GM21390 (cell line): ENCODE data around the gene KIAA0040.

Experiments
- ATAC-seq: cut with Tn5 transposase; IDR thresholded peaks from one replicate; pipeline ENCODE4 v1.9.1; 2021; ENCODE audit not compliant: unreplicated experiment

Gene KIAA0040

DNA sequence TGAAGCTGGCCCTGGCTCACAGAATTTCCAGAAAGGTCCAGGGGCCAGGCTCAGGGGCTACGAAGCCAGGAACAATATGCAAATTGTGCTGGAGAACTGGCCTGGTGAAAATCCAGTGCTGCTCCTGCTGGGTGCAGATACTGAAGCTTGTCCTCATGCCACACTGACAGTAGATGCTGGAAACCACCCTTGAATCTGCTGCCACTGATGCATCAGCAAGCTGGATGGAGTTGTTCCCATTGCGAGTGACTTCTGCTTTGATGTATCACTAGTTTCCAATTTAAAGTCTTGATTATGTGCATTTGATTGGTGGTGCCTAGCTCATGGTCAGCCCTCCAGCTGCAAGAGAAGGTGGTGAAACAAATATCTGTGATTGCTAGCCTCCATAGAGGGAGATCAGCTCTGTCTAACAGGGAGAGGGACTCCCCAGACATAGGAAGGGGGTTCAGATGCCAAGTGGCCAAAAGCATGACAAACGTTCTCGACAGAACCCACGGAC, 11.0 kb upstream of the KIAA0040 start:
- no peak for ATAC-seq

DNA sequence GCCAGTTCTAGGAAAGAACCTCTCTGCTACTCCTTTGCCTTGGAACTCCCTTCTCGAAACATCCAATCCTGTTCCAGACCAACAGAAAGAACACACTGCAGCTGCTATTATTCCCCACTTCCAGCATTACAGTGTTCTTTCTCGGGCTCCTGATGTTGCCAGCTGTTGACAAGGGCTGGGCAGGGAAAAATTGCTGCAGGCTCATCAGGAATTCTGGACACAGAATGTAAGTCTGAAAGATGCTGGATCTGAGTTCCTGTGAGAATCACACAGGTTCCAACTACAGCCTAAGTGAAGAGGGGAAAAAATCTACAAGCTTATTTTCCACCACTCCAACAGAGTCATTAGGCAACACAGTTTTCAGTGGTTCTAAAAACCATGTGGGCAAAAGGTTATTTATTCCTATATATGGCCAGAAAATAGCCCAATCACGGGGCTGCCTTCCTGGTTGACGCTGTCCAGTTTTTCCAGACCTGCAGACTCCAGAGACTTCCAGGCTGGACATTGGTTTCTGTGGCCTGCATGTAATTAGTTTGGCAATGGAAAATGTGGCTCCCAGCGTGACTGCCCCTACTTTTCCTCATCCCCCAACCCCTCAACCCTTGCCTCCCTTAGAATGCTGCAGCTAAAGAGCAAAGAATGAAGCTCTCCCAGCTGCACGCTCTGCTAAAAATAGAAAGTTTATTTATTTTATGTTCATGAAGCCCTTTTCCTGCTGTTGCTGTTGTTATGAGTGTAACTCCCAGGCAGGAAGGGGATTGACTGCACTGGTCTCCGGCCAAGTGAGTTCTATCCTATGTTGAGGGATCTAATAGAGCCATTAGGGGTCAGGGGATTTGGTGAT, 8.3 kb upstream of the KIAA0040 start:
- no peak for ATAC-seq

DNA sequence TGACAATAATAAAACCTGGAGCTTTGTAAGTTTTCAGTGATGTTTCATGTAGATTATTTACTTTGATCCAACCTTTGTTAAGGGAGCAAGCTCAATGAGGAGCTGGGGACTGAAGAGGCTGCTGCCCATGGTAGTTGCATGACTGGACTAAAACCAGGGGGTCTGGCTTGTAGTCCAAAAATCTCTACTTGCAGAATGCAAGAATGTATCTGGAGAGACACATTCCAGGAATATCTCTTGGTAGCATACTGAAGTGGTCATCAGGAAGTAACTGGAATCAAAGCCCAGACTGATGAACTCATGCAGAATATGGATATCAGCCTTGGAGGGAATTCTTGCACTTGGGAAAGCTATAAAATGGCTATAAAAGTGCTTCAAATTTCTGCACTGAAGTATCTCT, 5.8 kb upstream of the KIAA0040 start:
- no peak for ATAC-seq

DNA sequence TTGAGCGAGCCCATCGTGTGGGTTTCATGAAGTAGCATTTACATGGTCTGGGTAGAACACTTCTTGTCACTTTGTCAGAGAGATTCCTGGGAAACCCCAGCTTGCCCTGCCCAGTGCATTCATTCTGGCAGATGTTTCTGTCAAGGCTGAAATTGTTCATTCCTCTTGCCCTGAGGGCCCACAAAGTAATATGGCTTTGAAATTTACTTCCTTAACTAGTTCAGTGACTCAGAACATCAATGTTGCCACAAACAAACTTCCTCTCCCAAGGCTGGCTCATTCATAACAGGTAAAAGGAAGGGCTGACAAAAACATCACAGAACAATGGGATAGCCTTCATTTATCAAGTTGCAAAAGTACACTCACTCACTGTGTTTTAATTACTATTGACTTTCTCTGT, 5.0 kb upstream of the KIAA0040 start:
- no peak for ATAC-seq

DNA sequence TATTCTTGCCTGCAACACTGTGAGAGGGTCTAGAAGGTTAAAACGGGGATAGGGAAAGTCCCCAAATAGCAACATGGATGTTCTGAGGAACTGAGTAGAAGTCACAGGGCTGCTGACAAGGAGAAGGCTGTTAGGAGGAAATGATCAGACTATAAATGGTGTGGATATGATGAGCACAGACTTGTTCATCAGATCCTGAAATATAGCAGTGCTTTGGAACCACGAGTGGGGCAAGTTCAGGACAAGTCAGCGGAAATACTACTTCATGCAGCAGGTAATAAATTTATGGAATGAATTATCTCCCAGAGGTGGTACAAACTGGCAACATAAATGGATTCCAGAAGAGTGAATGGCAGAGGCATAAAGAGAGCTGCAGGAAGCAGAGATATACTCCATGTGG, 3.2 kb upstream of the KIAA0040 start:
- ATAC-seq = no peak

DNA sequence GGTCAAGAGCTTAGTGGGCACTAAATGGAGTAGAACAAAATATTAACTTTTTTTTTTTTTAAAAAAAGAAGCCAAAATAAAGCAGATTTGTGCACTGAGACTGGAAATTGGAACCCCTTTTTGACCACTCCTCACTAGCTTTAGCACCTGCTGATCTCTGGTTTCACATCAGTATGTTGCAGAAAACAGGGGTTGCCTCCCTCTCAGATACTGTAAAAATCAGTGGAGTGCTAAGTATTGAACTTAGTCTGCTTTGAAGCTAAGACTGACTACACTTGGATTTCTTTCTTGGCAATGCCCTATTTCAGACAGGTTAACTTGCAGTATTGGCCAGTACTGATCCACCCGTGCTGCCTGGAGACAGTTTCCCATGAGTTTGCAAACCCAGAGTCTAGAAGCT, 2.7 kb upstream of the KIAA0040 start:
- ATAC-seq = no peak

DNA sequence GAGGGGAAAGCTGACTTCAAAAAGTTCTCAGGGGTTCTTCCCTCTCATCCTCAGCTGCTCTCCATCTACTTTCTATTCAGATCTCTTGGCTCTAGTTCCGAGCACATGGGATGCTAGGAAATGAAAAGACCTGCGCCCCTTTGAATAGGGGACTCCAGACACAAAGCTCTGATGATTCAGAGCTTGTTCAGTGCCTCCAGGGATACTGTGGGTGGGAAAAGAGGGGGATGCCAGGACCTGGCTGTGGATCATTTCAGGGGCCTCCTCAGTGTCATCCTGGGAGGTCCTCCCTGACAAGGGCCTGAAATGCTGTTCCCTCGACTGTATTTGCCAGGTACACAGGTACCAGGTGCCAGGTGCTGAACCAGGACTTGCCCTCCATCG, 943 bp upstream of the KIAA0040 start:
- ATAC-seq = no peak

DNA sequence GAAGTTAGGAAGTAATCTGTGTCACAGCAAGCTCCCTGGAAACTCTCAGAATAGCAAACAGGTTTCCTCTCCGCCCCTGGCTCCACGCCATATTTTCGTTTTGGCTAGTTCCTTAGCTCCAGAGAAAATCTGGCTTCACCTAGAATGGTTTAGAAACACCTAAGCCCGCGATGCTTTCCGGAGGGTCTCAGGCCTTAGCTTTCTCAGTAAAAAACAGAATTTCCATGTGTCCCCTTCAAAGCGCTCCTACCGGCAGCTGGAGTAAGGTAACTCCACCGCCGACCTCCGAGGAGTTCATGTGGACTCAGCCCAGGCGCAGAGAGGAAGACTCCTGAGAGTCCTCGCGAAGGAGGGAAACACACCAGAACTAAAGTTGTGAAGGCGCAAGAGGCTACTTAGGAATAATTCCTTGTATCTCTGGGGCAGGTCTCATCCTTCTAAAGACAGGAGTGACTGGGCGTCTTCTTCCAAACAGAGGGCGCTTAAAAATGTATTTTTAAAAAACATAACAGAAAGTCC, 406 bp downstream of the KIAA0040 start:
- ATAC-seq = no peak

DNA sequence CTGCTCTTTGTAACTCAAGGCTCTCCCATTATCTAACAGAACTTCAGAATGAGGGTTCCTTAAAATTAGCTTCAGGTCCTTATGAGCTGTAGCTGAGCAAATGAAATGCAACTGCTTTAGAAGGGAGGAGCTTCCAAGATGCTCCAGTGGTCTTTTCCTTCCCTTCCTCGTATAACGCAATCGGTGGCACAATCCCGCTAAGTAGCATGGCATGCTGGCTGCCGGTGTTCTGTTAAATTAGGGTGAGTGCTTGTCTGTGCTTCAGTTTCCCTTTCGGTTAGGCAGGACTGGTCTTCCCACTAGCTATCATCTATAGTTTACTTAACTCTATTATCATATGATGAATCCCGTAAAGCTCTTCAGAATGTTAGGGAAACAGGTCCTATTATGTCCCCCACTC, 917 bp downstream of the KIAA0040 start:
- peak; percentile 27 for ATAC-seq

DNA sequence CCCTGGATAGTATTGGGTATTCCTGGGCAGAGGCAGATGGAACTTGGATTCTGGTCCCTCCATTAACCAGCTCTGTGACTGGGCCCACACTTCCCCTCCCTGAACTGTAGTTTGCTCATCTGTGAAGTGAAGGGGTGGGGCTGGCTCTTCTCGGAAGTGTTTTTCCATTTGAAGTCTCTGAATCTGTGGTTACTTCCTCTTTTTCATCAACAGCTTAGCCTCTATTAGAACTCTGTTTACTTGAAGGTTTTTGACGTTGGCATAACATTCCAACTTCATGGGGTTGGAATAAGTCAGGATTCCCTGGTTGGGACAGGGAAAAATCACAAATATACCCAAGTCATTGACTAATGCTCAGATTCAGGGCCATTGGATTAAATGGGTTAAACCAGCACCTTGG, 3.6 kb downstream of the KIAA0040 start:
- ATAC-seq = peak; percentile 65

DNA sequence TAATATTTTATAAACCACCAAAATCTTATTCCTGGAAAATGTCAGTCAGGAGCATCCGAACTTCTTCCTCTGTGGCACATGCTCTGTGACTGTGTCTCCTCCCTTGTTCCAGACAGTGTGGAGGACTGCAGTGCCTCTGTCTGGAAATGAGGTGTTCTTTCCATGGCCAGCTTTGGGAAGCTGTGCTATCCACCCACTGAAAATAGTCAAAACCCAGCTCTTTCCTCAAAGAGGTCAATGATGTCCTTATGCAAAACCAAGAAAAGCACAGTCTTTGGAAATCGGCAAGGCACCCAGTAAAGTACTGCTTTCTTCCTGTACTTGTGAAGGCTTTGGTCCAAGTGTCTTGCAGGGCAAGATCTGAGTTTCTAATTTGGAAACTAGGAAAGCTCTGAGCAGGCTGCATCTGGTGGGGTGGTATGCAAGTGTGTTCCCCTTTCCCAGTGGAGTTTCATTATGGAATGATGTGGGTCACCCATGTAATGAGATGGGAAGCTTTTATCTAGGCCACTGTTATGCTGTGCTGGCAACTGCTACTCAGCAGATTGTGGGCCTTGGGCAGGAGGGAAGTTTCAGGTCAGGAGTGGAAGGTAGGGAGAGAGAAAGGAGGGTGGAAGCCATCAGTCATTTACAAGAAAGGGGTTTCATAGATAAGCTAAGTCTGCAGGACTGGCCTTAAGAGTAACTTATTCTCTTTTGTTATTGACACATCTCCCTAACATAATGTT, 6.0 kb downstream of the KIAA0040 start:
- ATAC-seq = no peak

DNA sequence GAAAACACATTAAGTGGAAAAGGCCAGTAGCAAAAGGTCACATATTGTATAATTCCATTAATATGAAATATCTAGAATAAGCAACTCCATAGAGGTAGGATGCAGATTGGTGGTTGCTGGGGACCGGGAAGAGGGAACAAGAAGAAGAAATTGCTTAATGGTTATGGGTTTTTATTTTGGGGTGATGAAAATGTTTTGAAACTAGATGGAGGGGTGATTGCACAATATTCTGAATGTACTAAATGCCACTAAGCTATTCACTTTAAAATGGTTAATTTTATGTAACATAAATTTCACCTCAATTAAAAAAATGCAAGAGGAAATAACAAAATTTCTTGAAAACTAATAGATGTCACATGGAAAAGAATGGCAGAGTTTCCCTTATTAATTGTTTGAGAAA, 6.7 kb downstream of the KIAA0040 start:
- ATAC-seq = no peak

DNA sequence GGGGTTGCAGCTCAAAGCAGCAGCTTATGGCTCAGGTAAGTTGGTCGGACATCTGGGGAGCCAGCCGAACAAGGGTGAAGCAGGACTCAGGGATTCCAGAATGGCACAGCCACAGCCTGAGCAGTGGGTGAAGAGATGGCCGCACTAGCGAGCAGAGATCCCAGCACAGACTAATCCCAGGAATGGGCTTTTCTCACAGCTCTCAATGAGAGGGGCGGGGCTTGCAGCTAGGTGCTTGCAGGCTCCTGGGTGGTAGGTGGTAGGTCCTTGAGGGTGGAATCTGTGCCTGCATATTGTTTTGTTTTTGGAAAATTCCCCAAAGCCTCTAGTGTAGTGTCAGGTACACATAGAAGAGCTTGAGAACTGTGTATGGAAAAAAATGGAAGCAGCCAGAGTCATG, 9.0 kb downstream of the KIAA0040 start:
- ATAC-seq = no peak

DNA sequence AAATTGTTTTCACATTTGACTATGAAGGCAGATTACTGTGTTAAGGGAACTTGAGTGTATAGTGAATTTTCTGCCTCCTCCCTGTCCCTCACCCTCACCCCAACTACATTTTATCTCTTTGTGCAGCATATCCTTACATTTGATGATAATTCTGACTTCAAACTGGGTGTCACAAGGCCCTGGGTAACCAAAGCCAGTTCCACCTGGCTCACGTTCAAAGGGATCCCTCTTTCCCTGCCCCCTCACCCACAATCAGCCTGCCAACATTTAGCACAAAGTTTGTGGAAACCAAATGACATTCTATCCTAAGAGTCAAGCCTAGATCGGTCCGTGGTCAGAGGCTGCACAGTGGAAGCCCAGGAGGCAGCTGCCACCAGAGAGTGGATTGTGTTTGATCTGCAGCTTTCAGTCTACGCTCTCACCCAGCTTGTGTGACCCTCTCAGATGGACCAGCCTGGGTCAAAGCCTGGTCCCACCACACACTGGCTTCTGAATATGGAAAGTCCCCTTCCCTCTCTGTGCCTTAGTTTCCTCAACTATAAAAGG, 10.3 kb downstream of the KIAA0040 start:
- no peak for ATAC-seq

DNA sequence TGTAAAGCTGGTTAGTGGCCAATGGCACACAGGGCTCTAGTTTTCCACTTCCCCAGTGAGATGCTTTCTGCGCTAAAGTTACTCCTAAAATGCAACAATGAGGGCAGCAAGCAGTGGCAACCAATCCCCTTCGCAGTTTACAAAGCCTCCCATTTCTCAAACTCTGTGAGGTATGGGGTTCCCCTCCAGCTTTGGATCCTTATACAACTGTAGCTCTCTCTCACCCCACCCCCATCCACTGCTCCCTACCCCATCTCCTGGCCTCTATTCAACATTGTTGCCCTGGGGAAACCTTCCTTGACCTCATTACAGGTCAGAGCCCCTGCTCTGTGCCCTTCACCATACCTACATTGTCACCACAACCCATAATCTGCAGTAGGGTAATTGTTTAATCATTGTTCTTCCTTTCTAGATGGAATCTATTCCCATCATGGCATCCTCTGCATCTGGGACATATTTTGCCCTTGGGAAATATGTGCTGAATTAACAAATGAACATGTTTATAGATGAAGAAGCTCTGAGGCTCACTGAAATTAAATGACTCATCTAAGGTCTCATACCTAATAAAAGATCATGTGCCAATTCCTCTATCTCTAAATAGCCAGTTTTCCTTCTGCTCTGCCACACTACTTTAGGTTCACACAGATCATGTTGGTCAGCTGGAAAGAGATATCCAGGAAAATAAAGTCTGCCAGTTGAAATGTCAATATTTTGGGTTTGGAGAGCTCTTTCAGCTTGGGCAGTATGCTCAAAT, 12.6 kb downstream of the KIAA0040 start:
- no peak for ATAC-seq

DNA sequence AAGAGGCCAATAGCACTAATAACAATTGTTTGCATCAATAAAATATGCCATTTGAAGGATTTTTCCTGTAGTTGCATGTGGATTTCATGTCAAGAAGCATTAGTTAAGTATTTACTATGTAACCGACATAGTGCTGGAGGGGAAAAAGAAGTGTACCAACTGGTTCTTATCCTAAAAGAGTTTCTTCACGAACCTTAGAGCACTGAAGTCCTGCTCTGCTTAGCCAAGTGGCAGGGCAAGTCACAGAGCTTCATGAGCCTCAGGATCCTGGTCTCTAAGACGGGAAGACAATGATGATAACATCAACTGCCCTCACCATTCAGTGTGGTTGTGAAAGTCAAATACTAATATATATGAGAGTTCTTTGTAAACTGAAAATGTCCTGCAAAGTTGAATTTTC, 14.1 kb downstream of the KIAA0040 start:
- ATAC-seq = no peak

DNA sequence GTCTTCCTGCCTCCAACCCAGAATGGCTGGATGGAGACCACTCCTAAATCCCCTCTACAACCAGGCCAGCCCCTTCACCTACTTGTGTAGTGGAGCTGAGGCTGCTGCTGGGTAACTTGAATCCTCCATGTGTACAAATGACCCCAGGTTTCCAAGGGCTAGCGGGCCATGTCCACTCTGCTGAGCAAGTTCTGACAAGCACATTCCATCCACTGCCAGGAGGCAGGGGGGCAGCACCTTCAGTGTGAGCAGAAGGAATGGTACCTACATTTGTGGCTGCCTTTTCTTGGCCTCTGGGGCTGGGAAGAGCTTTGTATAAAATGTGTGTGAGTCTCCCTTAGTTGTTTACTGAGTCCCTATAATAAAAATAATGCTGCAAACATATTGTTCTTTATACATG, 14.5 kb downstream of the KIAA0040 start:
- no peak for ATAC-seq

DNA sequence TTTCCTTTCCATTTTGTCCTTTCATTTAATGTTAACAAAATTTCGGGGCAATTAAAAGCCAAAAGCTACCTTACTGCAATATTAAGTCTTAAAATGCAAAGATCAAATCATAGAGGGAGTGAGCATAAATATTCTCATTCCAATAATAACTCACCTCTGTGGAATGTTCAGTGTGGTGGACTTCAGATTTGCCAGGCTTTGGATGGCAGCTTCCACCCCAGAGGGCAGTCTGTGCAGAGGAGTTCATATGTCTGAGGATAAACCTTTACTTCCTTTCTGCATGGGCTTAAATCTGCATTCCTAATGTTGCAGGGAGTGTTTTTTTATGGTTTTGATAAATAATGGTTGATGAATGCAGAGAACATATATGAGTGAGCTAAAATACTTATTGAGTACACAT, 16.3 kb downstream of the KIAA0040 start:
- no peak for ATAC-seq

DNA sequence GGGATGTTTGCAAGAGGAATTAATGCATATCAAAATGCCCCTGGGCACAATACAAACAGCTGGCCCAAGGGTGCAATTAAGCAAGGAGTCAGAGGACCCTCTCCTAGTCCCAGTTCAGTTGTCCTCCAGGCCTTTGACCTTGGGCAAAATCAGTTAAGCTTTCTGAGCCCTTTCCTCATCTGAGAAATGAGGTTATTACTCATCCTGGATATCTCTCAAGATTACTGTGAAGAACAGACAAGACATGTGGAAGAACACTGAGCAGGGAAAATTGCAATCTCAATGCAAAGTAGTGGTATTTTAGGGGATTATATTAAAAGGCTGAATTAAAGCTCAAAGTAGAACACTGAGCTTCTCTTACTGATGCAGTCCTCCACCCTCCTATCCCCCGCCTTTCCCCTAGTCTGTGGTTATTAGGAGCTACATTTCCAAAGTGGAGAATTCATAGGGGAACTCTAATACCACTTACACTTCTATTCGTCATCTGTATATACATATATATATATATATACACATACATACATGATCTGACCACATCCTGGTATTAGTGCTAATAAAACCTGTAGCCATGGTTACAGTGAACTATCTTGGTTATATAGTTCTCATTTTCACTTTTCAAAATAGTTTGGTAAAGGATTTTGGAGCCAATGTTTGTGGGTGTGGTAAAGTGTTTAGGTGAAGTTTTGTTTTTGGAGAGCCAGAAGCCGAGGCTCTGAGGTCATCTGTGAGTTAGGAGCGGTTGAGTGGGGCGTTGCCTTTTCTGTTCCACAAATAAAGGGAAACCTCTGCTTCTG, 18.1 kb downstream of the KIAA0040 start:
- ATAC-seq = peak; percentile 87

DNA sequence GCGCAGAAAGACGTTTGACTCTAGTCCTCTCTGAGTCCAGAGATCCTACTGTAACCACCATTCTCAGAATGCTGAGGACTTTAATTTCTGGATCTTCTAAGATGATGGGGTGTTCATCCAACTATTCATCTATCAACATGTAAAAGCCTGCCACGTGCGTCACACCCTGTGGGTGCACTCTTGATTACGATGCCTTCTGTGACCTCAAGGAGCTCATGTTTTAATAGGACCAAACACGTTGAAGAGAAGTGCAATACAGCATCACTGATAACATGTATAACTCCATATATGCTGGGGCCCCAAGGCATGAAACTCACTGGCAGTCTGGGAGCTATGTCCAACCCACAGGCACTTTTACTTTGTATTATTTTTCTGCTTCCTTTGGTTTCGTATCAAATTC, 19.0 kb downstream of the KIAA0040 start:
- ATAC-seq = no peak
